ENCODE data around the gene BCKDHB. TPM values are rescaled to one million over a fixed set of nuclear protein-coding genes. Genes with fewer than 3 reads are reported as not detected.

Gene BCKDHB
- total RNA-seq, 6 donors from 2014 or later = 12.8 to 26.2 (median 14.5) TPM

- 91 to 93% methylated on average over 3 of the region's 3 CpGs for WGBS, 2 donors
- H3K9me3 ChIP-seq = no peaks in the 10 kb centered on the region
- no peak for TF ChIP-seq CTCF (IDR thresholded peaks at IDR 0.05)
- no peak for TF ChIP-seq POLR2AphosphoS5 (IDR thresholded peaks at IDR 0.05)
- no peak for TF ChIP-seq EP300 (IDR thresholded peaks at IDR 0.05)
- TF ChIP-seq POLR2A (IDR thresholded peaks at IDR 0.05) = no peak
- no peak overlapping the region for H3K4me3 ChIP-seq
- ATAC-seq (ENCODE audit: low FRiP score in 2 of 2) (no peak), DNase-seq (no peak)
- H3K36me3 ChIP-seq = no peaks in the 10 kb centered on the region
- no peaks in the 10 kb centered on the region for H3K4me1 ChIP-seq
- H3K27me3 ChIP-seq = no peaks in the 10 kb centered on the region
- H3K27ac ChIP-seq = no peak overlapping the region
Observed at GRCh38 chr6:80250391-80250997, 144.0 kb downstream of the BCKDHB start.

DNA sequence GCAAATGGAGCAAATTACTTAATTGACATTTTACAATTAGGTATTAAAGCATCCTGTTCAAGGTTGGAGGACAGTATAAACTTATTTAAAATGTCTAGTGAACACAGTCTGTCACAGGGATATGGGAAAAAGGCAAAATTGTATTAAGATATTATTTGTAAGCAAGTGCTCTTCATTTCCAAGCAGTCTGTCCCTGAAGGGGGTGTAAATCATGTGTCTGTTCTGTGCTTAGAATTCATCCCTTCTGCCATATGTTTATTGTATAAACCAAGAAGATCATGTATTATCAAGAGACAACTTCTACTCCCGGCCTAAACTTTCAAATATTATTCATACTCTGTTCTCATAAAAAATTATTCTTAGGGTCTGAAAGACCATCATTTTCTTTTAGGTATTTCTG lies 144.8 kb downstream of the BCKDHB start:
- ATAC-seq (ENCODE audit: low FRiP score in 2 of 2) = no peak
- H3K27me3 ChIP-seq = no peaks in the 10 kb centered on the region
- WGBS, 2 donors = 83 to 97% methylated on average over 1 of the region's 1 CpG

DNA sequence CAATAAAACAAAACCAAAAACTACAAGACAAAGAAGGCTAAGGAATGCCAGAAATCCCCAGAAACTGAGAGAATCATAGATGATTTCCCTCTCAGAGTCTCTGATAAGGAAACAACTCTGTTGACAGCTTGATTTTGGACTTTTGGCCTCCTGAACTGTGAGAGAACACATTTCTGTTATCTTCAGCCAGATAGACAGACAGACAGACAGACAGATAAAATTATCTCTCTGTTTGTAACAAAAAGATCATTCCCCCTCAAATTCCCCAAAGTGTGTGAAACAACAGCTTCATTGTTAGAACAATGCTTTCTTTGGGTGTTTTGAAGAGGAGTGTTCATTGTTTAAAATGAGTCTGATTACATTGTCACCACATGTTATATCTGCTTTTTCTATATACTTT lies 148.2 kb downstream of the BCKDHB start:
- Histone ChIP-seq H3K36me3 (no peaks in the 10 kb centered on the region), H3K4me1 (no peaks in the 10 kb centered on the region), H3K9me3 (no peaks in the 10 kb centered on the region), H3K27ac (no peak overlapping the region), H3K4me3 (no peak overlapping the region), H3K27me3 (no peaks in the 10 kb centered on the region)
- no peak for DNase-seq
- TF ChIP-seq CTCF (IDR thresholded peaks at IDR 0.05) = no peak
- TF ChIP-seq POLR2A (IDR thresholded peaks at IDR 0.05) = no peak
- no peak for TF ChIP-seq POLR2AphosphoS5 (IDR thresholded peaks at IDR 0.05)
- TF ChIP-seq EP300 (IDR thresholded peaks at IDR 0.05) = no peak
- no peak for ATAC-seq (ENCODE audit: low FRiP score in 2 of 2)

More for the DNA sequence above, 144.8 kb downstream of the BCKDHB start:
- no peak for TF ChIP-seq CTCF (IDR thresholded peaks at IDR 0.05)
- no peak for TF ChIP-seq POLR2A (IDR thresholded peaks at IDR 0.05)
- no peak for TF ChIP-seq EP300 (IDR thresholded peaks at IDR 0.05)
- TF ChIP-seq POLR2AphosphoS5 (IDR thresholded peaks at IDR 0.05) = no peak
- no peak for DNase-seq
- no peaks in the 10 kb centered on the region for H3K4me1 ChIP-seq
- no peaks in the 10 kb centered on the region for H3K9me3 ChIP-seq
- no peaks in the 10 kb centered on the region for H3K36me3 ChIP-seq
- no peak overlapping the region for H3K27ac ChIP-seq
- no peak overlapping the region for H3K4me3 ChIP-seq

- no peaks in the 10 kb centered on the region for H3K27me3 ChIP-seq
- no peak for TF ChIP-seq CTCF (IDR thresholded peaks at IDR 0.05)
- no peak for TF ChIP-seq EP300 (IDR thresholded peaks at IDR 0.05)
- no peak for TF ChIP-seq POLR2AphosphoS5 (IDR thresholded peaks at IDR 0.05)
- no peak for TF ChIP-seq POLR2A (IDR thresholded peaks at IDR 0.05)
- no peaks in the 10 kb centered on the region for H3K9me3 ChIP-seq
- ATAC-seq (ENCODE audit: low FRiP score in 2 of 2) (no peak), DNase-seq (no peak)
- H3K4me3 ChIP-seq = no peak overlapping the region
- H3K27ac ChIP-seq = no peak overlapping the region
- no peaks in the 10 kb centered on the region for H3K4me1 ChIP-seq
- no peaks in the 10 kb centered on the region for H3K36me3 ChIP-seq
Observed at GRCh38 chr6:80256691-80257090, 150.2 kb downstream of the BCKDHB start.

- no peak overlapping the region for H3K27ac ChIP-seq
- 99 to 100% methylated on average over 4 of the region's 4 CpGs for WGBS, 2 donors
- DNase-seq (no peak), ATAC-seq (ENCODE audit: low FRiP score in 2 of 2) (no peak)
- no peaks in the 10 kb centered on the region for H3K27me3 ChIP-seq
- H3K4me3 ChIP-seq = no peak overlapping the region
- H3K4me1 ChIP-seq = no peaks in the 10 kb centered on the region
- TF ChIP-seq EP300 (IDR thresholded peaks at IDR 0.05) (no peak), POLR2A (IDR thresholded peaks at IDR 0.05) (no peak), CTCF (IDR thresholded peaks at IDR 0.05) (no peak), POLR2AphosphoS5 (IDR thresholded peaks at IDR 0.05) (no peak)
- no peaks in the 10 kb centered on the region for H3K9me3 ChIP-seq
- no peaks in the 10 kb centered on the region for H3K36me3 ChIP-seq
Observed at GRCh38 chr6:80259118-80259517, 152.6 kb downstream of the BCKDHB start.

Measured in upper lobe of left lung (tissue), 6 donors.